GM23338 (cell line): ENCODE data around the gene NPIPA3. TPM values are rescaled to one million over a fixed set of nuclear protein-coding genes. Genes with fewer than 3 reads are reported as not detected.

Experiments used
- polyA plus RNA-seq: library from polyadenylated mRNA; unstranded; fragments of >200 nt; fragmentation: Nextera tagmentation; extraction: Ambion mirVana; gene quantifications from 2 replicates; pipeline ENCODE4 v1.2.1, GENCODE V29; 2016
- total RNA-seq: library from RNA; depleted of rRNA; stranded (reverse); fragments of >200 nt; shearing (Covaris generic); gene quantifications from 2 replicates; pipeline ENCODE4 v1.2.3, GENCODE V29; 2014; rRNA removed

The NPIPA3 gene
- total and polyA plus RNA-seq, 2 experiments from 2014 or later, result 0.57 to 5.7 TPM

Other genes starting within 250 kb of the NPIPA3 start
- gene PARN, start 73.2 kb upstream of the NPIPA3 start, total RNA-seq, result 43.8 and 61.3 TPM in 2 replicates
- 32.5 and 34.3 TPM in 2 replicates for gene PARN, start 73.2 kb upstream of the NPIPA3 start, polyA plus RNA-seq
- 82.5 and 126 TPM in 2 replicates for gene BFAR, start 70.5 kb upstream of the NPIPA3 start, total RNA-seq
- 54.3 and 54.4 TPM in 2 replicates for gene BFAR, start 70.5 kb upstream of the NPIPA3 start, polyA plus RNA-seq
- gene PLA2G10, start 9.1 kb upstream of the NPIPA3 start, total RNA-seq, result 0.19 and 0.94 TPM in 2 replicates
- 1.2 and 2.2 TPM in 2 replicates for gene PLA2G10, start 9.1 kb upstream of the NPIPA3 start, polyA plus RNA-seq
- gene NPIPA2, start 39.1 kb downstream of the NPIPA3 start, total RNA-seq, result 3.7 and 6.7 TPM in 2 replicates
- 21.3 TPM in 2 replicates for gene NPIPA2, start 39.1 kb downstream of the NPIPA3 start, polyA plus RNA-seq
- 95.6 and 145 TPM in 2 replicates for gene NOMO1, start 130.3 kb downstream of the NPIPA3 start, total RNA-seq
- gene NOMO1, start 130.3 kb downstream of the NPIPA3 start, polyA plus RNA-seq, result 53.7 and 55.0 TPM in 2 replicates
- 61.4 and 77.4 TPM in 2 replicates for gene NPIPA1, start 234.0 kb downstream of the NPIPA3 start, total RNA-seq
- 53.2 and 54.4 TPM in 2 replicates for gene NPIPA1, start 234.0 kb downstream of the NPIPA3 start, polyA plus RNA-seq